Stimulated activated naive CD8-positive, alpha-beta T cell treated with anti-CD3 and anti-CD28 coated beads, Interleukin-15, Interleukin-2, amounts not matched to agents 100 ng/mL and 50 ng/mL, for 24 hours (primary cell): ENCODE results near the gene ARL3.
"Not testable (repeated sequence)": the region's sequence is repeated elsewhere in the genome, so short reads cannot be mapped to it uniquely, and the experiment has no call there.

Experiments
- H3K27ac Mint-ChIP-seq: one replicate; pipeline ENCODE4 v1.8.0; 2021; ENCODE audit warnings: mild to moderate bottlenecking, mixed read lengths
- H3K27me3 Mint-ChIP-seq: one replicate; pipeline ENCODE4 v1.8.0; 2021; ENCODE audit warnings: mixed read lengths
- H3K36me3 Mint-ChIP-seq: one replicate; pipeline ENCODE4 v1.8.0; 2021; ENCODE audit warnings: low read depth, mixed read lengths
- H3K4me1 Mint-ChIP-seq: one replicate; pipeline ENCODE4 v1.8.0; 2021; ENCODE audit warnings: low read depth, mixed read lengths
- H3K4me3 Mint-ChIP-seq: one replicate; pipeline ENCODE4 v1.8.0; 2021; ENCODE audit warnings: mild to moderate bottlenecking, mixed read lengths
- H3K9me3 Mint-ChIP-seq: one replicate; pipeline ENCODE4 v1.8.0; 2021; ENCODE audit warnings: mixed read lengths

The ARL3 gene

DNA sequence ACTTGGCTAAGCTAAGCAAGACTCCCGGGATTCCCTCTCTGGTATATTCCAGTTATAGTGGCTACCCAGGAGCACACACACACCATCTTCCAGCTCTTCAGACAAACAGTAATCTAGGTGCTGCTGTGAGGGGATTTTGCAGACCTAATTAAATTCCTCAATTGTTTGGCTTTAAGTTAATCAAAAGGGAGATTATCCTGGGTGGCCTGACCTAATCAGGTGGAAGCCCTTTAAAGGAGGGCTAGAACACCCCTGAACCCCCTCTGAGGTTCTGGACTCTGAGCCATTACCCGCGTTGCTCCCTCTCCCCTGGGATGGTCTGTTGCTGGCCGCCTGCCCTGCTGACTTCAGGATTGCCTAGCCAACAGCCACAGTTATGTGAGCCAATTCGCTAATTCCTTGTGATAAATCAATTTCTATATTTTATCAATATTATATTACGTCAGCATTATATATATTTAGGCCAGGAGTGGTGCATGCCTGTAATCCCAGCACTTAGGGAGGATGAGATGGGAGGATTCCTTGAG, 6.6 kb upstream of the ARL3 start:
- Mint-ChIP-seq H3K9me3 (peaks cover 4% of the 10 kb centered on the region), H3K4me1 (peaks cover 46% of the 10 kb centered on the region), H3K4me3 (no peak overlapping the region), H3K36me3 (peaks cover 46% of the 10 kb centered on the region), H3K27me3 (no peaks in the 10 kb centered on the region), H3K27ac (no peak overlapping the region)

DNA sequence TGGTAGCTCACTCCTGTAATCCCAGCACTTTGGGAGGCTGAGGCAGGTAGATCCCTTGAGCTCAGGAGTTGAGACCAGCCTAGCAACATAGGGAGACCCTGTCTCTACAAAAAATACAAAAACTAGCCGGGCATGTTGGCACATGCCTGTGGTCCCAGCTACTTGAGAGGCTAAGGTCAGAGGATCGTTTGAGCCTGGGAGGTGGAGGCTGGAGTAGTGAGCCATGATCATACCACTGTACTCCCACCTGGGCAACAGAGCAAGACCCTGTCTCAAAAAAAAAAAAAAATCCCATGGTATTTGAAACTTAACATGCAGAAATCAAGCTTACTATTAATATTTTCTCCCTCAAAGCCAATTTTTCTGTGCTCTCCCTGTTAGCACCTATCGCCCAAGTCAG, 6.1 kb upstream of the ARL3 start:
- Mint-ChIP-seq H3K4me3 (no peak overlapping the region), H3K36me3 (peaks cover 50% of the 10 kb centered on the region), H3K27me3 (no peaks in the 10 kb centered on the region), H3K4me1 (peaks cover 51% of the 10 kb centered on the region), H3K27ac (no peak overlapping the region), H3K9me3 (peaks cover 4% of the 10 kb centered on the region)

- peak overlapping the region; percentile 38 for H3K4me3 Mint-ChIP-seq
- peaks cover 57% of the 10 kb centered on the region for H3K4me1 Mint-ChIP-seq
- H3K27me3 Mint-ChIP-seq: no peaks in the 10 kb centered on the region
- H3K27ac Mint-ChIP-seq: peak overlapping the region; percentile 38
- H3K9me3 Mint-ChIP-seq: no peaks in the 10 kb centered on the region
- peaks cover 47% of the 10 kb centered on the region for H3K36me3 Mint-ChIP-seq
Observed at GRCh38 chr10:102718220-102718619, 4.0 kb upstream of the ARL3 start.

GRCh38 chr10:102716900-102717565, 2.8 kb upstream of the ARL3 start:
- Mint-ChIP-seq H3K4me1 (peaks cover 67% of the 10 kb centered on the region), H3K4me3 (peak overlapping the region; percentile 23), H3K27ac (peak overlapping the region; percentile 24), H3K36me3 (peaks cover 44% of the 10 kb centered on the region)
- not testable (repeated sequence) for H3K27me3 Mint-ChIP-seq, H3K9me3 Mint-ChIP-seq

DNA sequence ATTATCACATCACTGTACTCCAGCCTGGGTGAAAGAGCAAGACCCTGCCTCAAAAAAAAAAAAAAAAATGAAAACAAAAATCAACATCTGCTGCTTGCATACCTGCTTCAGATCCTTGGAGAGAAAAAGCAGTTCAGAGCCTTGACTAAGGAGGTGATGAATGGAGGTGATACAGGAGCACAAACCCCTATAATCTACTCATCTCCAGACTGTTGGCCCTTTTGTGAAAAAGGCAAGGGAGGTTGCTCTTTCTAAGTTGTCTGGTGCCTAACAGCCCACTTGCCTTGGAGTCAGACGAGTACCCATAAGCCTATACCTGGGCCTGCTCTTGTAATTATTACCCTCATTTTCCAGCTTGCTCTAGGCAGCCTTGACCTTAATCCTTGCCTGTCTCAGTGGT, 1.7 kb upstream of the ARL3 start:
- Mint-ChIP-seq H3K4me3 (peak overlapping the region; percentile 93), H3K27me3 (no peaks in the 10 kb centered on the region), H3K36me3 (peaks cover 40% of the 10 kb centered on the region), H3K9me3 (no peaks in the 10 kb centered on the region), H3K4me1 (peaks cover 72% of the 10 kb centered on the region), H3K27ac (peak overlapping the region; percentile 70)

DNA sequence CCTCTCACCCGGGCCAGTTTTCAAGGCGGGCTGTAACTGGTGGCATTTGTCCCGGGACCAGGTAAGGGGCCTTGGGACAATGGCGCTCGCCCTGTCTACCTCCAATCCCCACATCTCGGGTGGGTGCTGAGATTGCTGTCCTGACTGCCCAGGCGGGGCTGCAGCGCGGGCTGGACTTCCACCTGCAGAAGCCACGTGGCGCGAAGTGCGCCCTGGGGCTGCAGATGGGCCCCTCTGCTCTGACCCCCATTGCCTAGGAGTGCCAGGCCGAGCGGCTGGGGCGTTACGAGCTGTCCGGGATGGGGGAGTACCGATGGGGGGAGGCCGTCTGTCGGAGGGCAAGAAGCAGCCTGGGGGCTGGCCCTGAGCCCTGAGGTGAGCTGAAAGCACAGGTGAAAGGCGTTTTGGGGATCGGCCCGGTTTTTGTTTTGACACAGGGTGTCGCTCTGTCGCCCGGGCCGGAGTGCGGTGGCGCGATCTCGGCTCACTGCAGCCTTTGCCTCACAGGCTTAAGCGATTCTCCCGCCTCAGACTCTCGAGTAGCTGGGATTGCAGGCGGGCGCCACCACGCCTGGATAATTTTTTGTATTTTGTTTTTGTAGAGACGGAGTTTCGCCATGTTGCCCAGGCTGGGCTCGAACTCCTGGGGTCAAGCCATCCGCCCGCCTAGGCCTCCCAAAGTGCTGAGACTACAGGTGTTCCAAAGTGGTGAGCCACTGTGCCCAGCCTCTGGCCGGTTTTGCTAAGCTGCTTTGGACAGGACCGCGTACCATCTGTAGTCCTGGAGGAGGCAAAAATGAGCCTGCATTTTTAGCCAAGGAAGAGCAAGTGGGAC, 641 bp upstream of the ARL3 start, which contains the start of gene SFXN2:
TSS of gene SFXN2 (plus strand) at position 16 of the 835 bp plus-strand sequence. CDS start 12,001 bp downstream, outside the sequence.
- no peaks in the 10 kb centered on the region for H3K9me3 Mint-ChIP-seq
- H3K4me1 Mint-ChIP-seq: peaks cover 78% of the 10 kb centered on the region
- H3K27me3 Mint-ChIP-seq: no peaks in the 10 kb centered on the region
- H3K27ac Mint-ChIP-seq: peak within 1 kb of the TSS; percentile 90
- peaks cover 34% of the 10 kb centered on the region for H3K36me3 Mint-ChIP-seq
- H3K4me3 Mint-ChIP-seq: peak within 1 kb of the TSS; percentile 93

GRCh38 chr10:102713539-102713813, 721 bp downstream of the ARL3 start:
- H3K9me3 Mint-ChIP-seq: no peaks in the 10 kb centered on the region
- peak overlapping the region; percentile 93 for H3K4me3 Mint-ChIP-seq
- H3K27me3 Mint-ChIP-seq: no peaks in the 10 kb centered on the region
- H3K27ac Mint-ChIP-seq: peak overlapping the region; percentile 90
- H3K36me3 Mint-ChIP-seq: peaks cover 28% of the 10 kb centered on the region
- peaks cover 69% of the 10 kb centered on the region for H3K4me1 Mint-ChIP-seq

- H3K9me3 Mint-ChIP-seq: no peaks in the 10 kb centered on the region
- H3K36me3 Mint-ChIP-seq: peaks cover 26% of the 10 kb centered on the region
- H3K27me3 Mint-ChIP-seq: no peaks in the 10 kb centered on the region
- peaks cover 67% of the 10 kb centered on the region for H3K4me1 Mint-ChIP-seq
- H3K27ac Mint-ChIP-seq: peak overlapping the region; percentile 90
- peak overlapping the region; percentile 93 for H3K4me3 Mint-ChIP-seq
Observed at GRCh38 chr10:102712843-102713538, 1.2 kb downstream of the ARL3 start.

GRCh38 chr10:102712089-102712488, 2.1 kb downstream of the ARL3 start:
- Mint-ChIP-seq H3K27me3 (no peaks in the 10 kb centered on the region), H3K36me3 (peaks cover 17% of the 10 kb centered on the region), H3K4me1 (peaks cover 67% of the 10 kb centered on the region), H3K27ac (peak overlapping the region; percentile 52), H3K9me3 (no peaks in the 10 kb centered on the region), H3K4me3 (peak overlapping the region; percentile 93)

DNA sequence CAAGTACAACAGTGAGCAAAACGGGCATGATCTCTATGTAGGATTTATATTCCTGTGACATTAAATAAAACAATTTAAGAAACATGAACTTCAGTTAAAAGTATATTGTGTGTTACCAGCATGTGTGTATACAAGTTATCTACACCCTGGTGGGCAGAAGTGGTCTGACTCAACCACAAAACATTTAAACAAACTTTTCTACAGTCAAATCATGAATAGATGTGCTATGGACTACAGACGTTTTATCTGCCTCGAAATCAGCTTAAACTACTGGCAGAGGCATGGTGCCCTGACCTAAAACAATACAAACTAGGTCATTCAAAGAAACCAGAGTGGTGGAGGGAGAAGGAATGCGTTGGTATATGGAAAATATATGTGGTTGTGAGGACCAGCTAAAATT, 3.6 kb downstream of the ARL3 start:
- Mint-ChIP-seq H3K4me1 (peaks cover 60% of the 10 kb centered on the region), H3K9me3 (no peaks in the 10 kb centered on the region), H3K4me3 (peak overlapping the region; percentile 30), H3K27ac (peak overlapping the region; percentile 85), H3K36me3 (peaks cover 6% of the 10 kb centered on the region), H3K27me3 (no peaks in the 10 kb centered on the region)

- Mint-ChIP-seq H3K4me3 (no peak overlapping the region), H3K9me3 (no peaks in the 10 kb centered on the region), H3K27ac (peak overlapping the region; percentile 95), H3K4me1 (peaks cover 57% of the 10 kb centered on the region), H3K36me3 (peaks cover 7% of the 10 kb centered on the region), H3K27me3 (no peaks in the 10 kb centered on the region)
Observed at GRCh38 chr10:102705531-102705930, 8.7 kb downstream of the ARL3 start.

GRCh38 chr10:102704915-102705314, 9.3 kb downstream of the ARL3 start:
- Mint-ChIP-seq H3K27ac (peak overlapping the region; percentile 95), H3K27me3 (no peaks in the 10 kb centered on the region), H3K4me1 (peaks cover 51% of the 10 kb centered on the region), H3K36me3 (peaks cover 9% of the 10 kb centered on the region), H3K9me3 (no peaks in the 10 kb centered on the region), H3K4me3 (peak overlapping the region; percentile 50)

DNA sequence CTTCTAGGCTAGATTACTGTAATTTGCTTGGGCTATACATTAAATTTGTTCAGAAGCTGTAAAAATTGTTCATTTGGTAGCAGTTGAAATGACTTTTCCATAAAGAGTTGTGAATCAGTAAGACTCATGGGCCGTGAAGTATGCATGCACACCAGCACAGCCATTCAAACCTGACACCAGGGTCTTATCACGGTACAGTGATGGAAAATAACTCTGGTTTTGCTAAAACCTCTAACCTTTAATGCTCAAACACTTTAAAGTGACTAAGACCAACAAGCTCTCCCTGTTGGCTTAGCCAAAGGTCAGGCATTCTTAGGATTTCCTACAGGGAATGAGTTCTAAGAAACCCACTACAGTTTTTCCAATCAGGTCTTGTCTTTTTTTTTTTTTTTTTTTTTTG, 11.5 kb downstream of the ARL3 start:
- Mint-ChIP-seq H3K4me1 (peaks cover 46% of the 10 kb centered on the region), H3K9me3 (no peaks in the 10 kb centered on the region), H3K4me3 (peak overlapping the region; percentile 13), H3K27me3 (no peaks in the 10 kb centered on the region), H3K27ac (peak overlapping the region; percentile 74), H3K36me3 (peaks cover 30% of the 10 kb centered on the region)

- H3K36me3 Mint-ChIP-seq: peaks cover 36% of the 10 kb centered on the region
- H3K27ac Mint-ChIP-seq: no peak overlapping the region
- no peaks in the 10 kb centered on the region for H3K27me3 Mint-ChIP-seq
- H3K4me1 Mint-ChIP-seq: peaks cover 37% of the 10 kb centered on the region
- H3K4me3 Mint-ChIP-seq: no peak overlapping the region
- H3K9me3 Mint-ChIP-seq: no peaks in the 10 kb centered on the region
Observed at GRCh38 chr10:102701796-102702195, 12.4 kb downstream of the ARL3 start.

GRCh38 chr10:102701272-102701671, 12.9 kb downstream of the ARL3 start:
- Mint-ChIP-seq H3K4me3 (no peak overlapping the region), H3K9me3 (no peaks in the 10 kb centered on the region), H3K4me1 (peaks cover 35% of the 10 kb centered on the region), H3K27me3 (no peaks in the 10 kb centered on the region), H3K27ac (peak overlapping the region; percentile 45), H3K36me3 (peaks cover 41% of the 10 kb centered on the region)
